Pulmonary artery endothelial cell (primary cell): ENCODE measurements around the gene CTNNA1. TPM values are rescaled to one million over a fixed set of nuclear protein-coding genes. Genes with fewer than 3 reads are reported as not detected.

ENCODE experiments used
- total RNA-seq: library from RNA; depleted of rRNA; stranded (reverse); fragments of >200 nt; gene quantifications from 2 replicates; pipeline ENCODE4 v1.2.3, GENCODE V29; 2014

Gene CTNNA1
- total RNA-seq, 1 donor from 2014 or later = 572 TPM

Other genes starting within 250 kb of the CTNNA1 start
- gene ETF1, start 210.2 kb upstream of the CTNNA1 start, total RNA-seq = 140 and 162 TPM in 2 replicates
- 297 and 407 TPM in 2 replicates for gene HSPA9, start 178.0 kb upstream of the CTNNA1 start, total RNA-seq
- 0.07 and 0.14 TPM in 2 replicates for gene LRRTM2, start 121.9 kb downstream of the CTNNA1 start, total RNA-seq